Stimulated activated CD8-positive, alpha-beta memory T cell treated with anti-CD3 and anti-CD28 coated beads, Interleukin-2, amount 100 ng/mL, for 1 hour (primary cell): ENCODE measurements around the gene CASP4.
"Not testable (repeated sequence)": the region's sequence is repeated elsewhere in the genome, so short reads cannot be mapped to it uniquely, and the experiment has no call there.

Source experiments
- DNase-seq, 2 donors: peaks; one replicate each; pipeline ENCODE4 v3.0.0-alpha.2; 2020; ENCODE audit warnings: low read depth in 2 of 2

Gene CASP4

DNA sequence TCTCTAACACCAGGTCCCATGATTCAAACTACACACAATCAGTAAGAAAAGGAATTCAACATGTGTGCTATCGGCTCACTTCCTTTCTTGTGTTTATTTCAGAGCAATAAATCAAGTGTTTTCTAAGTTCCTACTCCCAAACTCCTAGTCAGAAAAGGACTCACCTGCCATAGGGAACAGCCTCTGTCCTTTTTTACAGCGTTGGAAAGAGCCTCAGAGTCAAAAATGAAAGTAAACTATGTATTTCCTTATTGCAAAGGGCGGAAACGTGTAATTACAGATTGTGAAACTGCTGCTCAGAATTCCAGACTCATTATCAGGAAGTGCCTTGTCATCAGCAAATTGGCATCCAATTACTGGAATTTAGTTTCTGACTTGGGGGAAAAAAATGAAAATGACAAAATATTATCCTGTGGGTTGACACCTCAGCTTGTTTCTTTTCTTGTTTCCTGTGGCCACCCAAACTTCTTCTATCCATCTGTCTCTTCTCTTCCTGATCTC, at the start of gene CASP4:
TSS of gene CASP4 (minus strand) at position 220 of the 501 bp plus-strand sequence. CDS start at position 171, 49 bp downstream.
- DNase-seq = no peak

DNA sequence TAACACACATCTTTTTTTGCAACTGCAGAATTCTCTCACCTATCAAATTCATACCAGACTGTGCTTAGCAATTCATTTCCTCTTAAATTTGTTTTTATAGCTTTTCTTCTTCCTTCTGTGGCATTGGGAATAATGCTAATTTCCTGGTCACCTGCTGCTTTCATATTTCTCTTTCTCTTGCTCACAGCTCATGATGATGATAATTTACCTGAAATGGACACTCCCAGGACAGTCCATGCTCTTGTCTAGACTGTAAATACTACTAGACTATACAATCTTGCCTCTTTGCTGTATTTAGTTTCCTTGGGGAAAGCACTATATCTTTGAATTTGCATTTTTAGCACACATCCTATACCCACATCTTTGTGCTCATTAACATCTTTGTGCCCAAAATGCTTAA, 39.1 kb upstream of the CASP4 start:
- DNase-seq = no peak

DNA sequence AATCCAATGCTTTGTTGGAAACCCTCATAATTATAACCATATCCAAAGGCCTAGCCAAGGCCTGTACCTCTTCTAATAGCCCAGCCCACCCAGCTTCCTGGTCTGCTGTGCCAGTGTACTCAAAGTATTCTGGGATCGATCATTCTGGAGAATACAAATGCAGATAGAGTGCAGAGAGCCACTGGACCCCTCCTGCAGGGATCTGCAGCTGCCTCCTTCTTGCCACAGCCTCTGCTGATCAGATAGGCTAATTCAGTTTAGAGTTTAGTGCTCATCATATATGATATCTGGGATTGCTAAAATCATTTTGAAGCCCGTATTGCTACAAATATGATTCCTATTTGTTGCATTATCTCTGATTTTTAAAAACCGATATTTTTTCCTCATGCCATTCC, 37.1 kb upstream of the CASP4 start:
- no peak for DNase-seq

DNA sequence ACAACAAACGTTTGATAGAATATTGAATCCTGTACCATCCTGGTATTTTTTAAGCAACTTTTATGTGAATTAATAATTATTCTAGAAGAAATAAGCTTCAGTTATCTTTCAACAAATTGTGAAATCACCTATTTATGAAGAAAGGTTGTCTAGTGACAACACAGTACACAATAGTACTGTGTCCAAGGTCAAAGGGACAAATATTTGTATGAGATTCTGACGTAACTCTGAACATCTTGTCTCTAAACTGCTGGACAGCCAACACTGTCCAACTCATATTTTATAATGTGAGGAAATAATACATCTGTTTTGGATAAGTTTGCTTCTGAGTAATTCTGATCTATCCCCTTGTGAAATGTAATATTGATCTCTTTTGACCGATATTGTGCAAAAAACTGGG, 35.6 kb upstream of the CASP4 start:
- DNase-seq = no peak

DNA sequence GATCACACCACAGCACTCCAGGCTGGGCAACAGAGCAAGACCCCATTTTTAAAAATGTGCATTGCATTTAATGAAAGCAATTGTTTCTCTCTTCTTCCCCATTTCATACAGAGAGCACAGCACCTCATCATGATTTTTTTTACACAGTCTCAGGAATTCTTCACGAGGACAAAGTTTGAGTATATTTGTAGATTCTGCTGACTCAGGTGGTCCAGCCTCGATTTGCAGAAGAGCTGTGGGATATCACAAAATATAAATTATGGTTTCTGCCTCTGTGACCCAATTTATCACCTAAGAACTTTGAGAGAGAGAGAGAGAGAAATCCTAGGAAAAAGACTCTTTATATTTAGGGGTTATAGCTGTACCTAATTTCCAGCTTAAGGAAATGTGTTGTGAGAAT, 34.8 kb upstream of the CASP4 start:
- no peak for DNase-seq

DNA sequence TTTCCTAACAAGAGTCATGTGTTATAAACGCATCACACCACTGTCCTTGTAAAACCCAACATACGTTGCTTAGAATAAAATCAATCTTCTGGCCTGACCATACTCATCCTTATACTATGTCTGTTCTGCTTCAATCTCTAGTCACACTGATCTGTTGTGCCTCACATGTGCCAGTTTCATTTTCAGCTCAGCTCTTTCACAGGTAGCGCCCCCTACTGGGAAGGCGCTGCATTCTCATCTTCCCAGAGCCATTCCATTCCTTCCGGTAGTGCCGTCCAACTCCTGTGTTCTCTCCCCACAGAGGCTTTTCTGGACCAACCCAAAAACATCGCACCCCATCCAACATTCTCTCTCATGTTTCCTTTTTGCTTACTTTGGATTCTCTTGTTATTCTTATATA, 32.4 kb upstream of the CASP4 start:
- DNase-seq = peak; percentile 12 to 20

DNA sequence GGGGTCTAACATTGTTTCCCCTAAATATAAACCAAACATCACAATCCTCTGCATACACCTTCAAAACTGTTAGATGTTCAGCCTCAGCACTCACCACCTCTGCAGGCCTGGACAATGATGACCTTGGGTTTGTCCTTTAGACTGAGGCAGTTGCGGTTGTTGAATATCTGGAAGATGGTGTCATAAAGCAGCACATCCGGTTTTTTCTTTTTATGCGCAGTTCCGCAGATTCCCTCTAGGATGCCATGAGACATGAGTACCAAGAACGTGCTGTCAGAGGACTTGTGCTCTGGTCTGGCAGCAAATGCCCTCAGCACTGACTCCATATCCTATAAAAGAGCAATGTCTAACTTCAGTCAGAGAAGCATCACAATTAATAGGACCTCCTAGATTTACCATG, 31.8 kb upstream of the CASP4 start:
- DNase-seq = no peak

DNA sequence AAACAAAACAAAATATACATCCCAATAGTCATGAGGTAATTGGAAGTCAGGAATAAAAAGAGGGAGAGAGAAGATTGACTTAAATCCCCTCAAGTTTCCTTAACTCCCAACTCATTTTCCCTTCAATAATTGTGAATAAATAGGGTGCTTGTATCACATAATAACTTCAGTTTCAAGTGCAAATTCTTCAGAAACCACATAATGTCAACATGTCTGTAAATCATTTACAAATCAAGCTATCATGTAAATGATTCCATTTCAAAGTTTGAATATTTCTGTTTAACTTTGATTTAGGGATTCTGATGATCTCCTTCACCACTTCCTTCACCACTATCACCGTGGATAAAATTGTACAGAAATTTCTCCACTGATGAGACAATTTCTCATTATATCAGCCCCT, 31.3 kb upstream of the CASP4 start:
- no peak for DNase-seq

DNA sequence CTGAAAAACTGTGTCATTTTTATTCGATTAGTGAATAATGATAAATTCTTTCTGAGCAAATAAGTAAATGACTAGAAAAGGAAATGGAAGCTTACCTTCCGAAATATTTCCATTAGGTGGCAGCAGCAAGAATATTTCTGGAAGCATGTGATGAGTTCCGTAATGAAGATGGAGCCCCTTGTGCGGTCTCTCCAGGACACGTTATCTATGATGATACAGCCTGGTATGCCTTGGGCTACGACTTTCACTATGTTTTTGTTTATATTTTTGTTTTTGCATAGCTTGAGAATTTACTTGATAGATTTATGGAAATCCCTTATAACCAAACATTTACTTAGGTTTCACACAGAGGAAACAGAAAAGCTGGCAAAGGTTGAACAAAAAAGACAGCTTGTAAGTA, 28.9 kb upstream of the CASP4 start:
- no peak for DNase-seq

DNA sequence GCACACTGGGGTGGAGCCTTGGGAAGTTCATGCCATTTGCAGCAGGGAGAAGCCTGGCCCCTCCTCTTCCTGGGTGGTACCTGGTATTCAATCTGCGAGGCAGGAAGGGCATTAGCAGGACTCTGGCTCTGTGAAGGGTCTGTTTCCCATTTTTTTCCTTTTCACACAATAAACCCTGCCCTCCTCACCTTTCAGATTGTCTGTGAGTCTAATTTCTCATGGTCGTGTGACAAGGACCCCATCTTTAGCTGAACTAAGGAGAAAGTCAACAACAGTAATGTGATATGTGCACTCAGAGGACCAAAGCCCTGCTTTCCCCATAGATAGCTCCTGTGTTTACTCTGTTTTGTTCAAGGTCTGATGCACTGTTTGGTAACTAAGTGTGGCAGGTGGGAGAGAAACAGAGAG, 26.6 kb upstream of the CASP4 start:
- DNase-seq = no peak

DNA sequence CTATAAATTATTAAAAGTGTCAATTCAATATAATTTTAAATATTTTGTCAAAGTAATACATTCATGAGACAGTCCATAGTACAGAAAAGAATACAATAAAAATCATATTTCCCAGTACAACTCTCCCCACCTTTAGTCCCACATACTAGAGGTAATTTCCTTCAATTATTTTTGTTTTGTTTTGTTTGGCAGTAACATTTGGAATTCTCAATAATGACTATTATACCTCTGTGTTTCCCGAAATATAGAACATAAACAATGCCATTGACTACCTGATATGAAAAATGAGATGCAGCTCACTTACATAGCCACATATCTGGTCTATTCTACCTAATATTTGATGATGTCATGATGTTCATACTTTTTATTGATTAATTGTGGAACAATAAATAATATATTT, 24.4 kb upstream of the CASP4 start:
- no peak for DNase-seq

DNA sequence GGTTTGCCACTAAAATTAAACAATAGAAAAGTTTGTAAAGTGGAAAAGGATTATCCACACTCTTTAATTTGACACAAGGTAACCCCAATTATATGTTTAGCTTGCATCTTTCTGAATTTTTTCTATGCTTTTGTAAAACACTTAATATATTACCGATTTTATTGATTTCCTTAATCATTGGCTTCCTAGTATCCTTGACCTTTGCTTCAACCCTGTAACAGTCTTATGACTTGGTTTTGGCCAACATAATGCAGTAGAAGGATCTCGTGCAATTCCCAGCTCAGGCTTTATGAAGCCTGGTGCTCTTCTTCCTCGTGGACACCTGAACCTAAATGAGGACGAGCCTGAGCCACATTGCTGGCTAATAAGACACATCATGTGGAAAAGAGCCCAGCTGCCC, 23.6 kb upstream of the CASP4 start:
- DNase-seq = no peak

DNA sequence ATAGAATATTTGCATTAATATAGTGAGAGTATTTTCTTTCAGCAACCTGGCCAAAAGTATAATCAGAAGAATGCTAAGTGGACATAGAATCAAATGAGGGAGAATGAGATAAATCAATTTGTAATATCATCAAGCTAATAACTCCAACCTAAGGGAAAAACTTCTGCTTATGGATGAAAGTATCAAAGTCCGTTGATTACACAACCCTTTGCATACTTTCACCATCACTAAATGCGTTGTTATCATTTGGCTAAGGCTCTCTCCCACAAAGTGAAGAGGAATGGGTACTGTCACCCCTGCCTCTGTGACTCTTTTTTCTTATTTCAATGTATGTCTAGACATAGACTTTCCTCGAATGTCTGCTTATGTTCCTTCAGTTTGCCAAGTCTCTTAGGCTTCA, 16.4 kb upstream of the CASP4 start:
- DNase-seq = no peak

DNA sequence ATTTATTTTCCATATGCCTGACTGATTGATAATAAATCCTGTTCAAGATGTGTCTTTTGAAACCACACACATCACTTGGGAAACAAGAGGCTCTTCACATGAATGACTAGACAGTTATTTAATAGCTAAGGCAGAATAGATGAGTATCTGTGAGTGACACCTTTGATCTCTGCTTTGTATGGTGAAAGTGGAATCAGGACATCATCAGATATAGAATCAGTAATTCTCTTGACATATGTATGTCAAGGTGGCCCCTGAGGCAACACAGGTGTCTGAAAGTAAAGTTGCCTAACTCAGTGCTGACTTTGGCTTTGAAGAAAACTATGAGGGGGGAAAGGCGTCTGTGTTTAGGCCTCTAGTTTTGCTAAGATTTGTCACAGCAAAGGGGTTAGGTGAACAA, 11.5 kb upstream of the CASP4 start:
- no peak for DNase-seq

DNA sequence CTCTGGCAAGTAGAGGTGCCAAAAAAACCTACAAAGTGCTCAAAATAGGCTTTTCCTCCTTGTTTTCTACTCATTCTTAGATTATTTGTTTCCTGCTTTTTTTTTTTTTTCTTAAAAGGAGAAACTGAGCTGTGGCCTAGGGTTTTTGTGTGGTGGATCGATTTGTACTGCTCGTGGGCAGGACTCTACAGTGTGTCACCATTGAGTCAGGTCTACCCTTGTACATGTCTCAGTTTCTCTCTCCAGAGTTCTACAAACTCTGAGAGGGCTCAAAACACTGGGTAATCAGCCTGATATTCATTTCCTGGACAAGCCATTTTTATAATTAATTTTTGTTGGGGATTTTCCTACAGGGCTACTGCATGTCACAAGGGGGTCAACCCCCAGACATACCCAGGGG, 5.2 kb upstream of the CASP4 start:
- DNase-seq = no peak

DNA sequence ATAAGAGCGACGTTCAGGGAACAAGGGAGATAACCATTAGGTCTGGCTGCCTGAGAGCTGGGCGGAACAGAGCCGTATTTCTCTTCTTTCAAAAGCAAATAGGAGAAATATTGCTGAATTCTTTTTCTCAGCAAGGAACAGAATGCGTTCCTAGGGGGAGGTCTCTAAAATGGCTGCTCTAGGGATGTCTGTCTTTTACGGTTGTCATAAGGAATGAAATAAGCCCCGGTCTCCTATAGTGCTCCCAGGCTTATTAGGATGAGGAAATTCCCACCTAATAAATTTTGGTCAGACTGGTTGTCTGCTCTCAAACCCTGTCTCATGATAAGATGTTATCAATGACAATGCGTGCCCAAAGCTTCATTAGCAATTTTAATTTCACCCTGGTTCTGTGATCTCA, 4.5 kb upstream of the CASP4 start:
- not testable (repeated sequence) for DNase-seq

DNA sequence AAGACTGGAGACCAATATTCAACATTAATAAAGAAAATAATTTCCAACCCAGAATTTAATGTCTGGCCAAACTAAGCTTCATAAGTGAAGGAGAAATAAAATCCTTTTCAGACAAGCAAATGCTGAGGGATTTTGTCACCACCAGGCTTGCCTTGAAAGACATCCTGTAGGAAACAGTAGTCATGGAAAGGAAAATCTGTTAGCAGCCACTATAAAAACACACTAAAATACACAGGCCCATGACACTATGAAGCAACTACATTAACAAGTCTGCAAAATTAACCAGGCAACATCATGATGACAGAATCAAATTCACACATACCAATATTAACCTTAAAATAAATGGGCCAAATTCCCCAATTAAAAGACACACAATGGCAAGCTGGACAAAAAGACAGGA, 2.4 kb upstream of the CASP4 start:
- DNase-seq = no peak

DNA sequence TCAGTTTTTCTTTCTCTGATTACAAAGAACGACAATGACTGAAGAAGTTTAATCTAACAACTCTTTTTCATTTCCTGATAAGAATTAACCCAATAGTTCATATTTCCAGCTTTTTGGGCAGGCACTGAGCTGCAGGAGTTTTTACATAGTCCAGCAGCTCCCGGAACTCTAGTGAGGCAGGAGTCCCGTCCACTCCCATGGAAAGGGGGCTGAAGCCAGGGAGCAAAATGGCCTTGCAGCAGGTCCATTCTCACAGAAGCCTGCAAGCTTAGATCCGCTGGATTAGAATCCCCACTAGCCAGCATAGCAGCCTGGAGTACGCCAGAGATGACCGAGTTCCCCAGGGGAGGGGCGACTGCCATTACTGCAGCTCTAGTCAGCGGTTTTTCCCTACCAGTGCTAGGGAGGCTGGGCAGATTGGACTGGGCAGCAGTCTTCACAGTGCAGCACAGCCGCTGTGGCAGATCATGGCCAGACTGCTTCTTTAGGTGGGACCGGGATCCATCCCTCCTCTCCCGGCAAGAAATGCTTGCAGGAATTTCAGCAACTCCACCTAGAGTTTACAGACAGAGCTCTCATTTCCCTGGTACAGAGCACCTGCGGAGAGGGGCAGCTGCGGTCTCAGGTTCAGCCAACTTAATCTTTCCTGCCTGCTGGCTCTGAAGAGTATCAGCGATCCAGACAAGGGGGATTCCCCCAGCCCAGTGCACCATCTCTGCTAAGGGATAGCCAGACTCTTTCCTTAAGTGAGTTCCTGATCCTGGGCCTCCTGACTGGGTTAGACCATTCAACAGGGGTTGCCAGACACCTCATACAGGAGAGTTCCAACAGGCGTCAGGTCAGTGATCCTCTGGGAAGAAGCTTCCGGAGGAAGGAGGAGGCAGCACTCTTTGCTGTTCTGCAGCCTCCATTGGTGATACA, 742 bp upstream of the CASP4 start:
- no peak for DNase-seq

DNA sequence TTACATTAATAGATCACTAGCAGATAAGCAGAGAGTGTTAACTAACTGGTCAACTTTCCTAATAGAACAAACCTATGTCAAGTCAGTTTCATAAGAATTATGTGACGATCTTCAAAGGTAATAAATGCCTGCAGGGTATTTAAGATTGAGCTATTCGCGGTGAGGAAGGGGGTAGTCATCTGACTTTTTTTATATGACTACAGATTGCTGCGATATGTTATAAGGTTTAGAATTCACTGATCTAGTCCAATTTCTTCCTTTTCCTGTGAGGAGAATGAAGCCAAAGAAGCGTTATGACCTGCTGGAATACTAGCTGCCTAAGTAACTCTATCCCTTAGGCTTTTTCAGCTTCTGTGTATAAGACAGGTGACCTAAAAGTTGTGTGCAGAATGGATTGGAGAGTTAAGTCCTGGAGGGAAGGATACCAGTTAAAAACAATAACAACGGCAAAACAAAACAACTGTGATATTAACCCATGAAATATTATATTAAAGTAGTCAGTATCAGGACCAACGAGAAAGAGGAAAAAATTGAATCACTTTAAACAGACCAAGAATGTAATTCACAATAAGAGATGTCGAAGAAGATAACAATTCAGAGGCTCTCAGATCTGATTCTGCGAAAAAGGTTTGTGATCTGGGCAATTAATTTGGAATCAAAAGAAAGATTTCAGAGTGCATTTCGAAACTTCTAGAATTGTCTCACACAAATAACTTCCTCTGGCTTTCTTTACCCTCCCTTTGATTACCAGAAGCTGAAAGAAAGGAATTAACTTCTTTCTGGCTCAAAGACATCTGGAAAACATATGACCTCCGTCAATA, 630 bp downstream of the CASP4 start:
- no peak for DNase-seq

DNA sequence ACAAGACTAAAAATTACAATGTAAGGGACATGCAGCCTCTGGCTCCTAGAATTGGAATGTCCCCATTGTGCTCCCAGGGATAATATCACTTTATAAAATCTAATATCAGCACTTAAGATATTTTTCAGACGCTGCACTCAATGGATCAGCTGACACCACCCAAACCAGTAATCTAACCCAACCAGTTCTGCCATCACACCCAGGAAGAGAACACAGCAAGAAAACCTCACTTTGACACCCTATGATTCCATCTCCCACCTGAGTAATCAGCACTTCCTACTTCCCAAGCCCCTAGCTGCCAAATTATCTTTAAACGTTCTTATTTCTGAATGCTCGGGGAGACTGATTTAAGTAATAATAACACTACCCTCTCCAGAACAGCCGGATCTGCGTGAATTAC, 2.6 kb downstream of the CASP4 start:
- DNase-seq = no peak

DNA sequence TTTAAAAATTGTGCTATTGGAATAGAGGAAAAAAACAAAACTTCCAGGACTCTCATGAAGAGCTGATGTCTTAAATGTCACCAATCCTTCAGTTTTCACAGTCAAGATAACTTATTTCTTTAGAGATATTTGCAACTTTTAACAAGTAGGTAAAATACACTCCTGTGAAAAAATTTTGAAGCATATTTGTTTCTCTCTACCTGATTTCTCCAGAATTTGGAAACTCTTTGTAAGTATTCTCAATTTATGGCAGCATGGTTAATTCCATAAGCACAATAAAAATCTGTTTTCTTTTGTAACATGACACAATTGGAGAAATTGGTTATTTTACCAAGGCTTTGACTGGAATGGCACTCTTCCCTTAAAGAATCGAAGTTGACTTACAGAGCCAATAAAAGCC, 4.1 kb downstream of the CASP4 start:
- no peak for DNase-seq

DNA sequence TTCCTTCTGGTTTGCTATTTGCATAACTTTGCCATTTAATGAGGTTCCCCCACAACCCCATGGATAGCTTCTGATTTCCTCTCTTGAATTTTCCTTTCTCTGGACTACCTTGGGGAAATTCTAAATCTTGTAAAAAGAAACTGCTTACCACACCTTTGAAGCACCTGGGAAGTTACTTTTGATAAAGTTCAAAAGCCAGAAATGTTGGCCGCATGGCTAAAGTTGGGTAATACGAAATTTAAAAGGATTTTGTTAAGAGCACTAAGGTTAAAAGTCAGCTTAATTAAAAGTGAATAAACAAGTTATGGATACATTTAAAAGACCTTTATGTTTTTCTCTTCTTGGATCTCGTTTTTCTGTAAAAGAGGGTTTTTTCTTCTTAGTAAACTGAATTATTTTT, 5.5 kb downstream of the CASP4 start:
- no peak for DNase-seq

DNA sequence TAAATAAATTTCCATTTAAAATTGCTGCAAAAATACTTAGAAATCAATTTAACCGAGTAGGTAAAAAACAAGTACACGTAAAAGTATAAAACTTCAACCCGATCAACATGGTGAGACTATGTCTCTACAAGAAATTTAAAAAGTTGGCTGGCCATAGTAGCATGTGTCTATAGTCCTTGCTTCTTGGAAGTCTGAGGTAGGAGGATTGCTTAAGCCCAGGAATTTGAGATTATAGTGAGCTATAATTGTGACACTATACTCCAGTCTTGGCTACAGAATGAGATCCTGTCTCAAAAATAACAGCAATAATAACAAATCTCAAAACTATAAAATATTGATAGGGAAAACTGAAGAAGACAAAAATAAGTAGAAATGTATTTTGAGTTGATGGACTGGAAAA, 11.1 kb downstream of the CASP4 start:
- no peak for DNase-seq
